Measurements from ENCODE around the gene ACTRT2.

- TF ChIP-seq, protein P1, sequence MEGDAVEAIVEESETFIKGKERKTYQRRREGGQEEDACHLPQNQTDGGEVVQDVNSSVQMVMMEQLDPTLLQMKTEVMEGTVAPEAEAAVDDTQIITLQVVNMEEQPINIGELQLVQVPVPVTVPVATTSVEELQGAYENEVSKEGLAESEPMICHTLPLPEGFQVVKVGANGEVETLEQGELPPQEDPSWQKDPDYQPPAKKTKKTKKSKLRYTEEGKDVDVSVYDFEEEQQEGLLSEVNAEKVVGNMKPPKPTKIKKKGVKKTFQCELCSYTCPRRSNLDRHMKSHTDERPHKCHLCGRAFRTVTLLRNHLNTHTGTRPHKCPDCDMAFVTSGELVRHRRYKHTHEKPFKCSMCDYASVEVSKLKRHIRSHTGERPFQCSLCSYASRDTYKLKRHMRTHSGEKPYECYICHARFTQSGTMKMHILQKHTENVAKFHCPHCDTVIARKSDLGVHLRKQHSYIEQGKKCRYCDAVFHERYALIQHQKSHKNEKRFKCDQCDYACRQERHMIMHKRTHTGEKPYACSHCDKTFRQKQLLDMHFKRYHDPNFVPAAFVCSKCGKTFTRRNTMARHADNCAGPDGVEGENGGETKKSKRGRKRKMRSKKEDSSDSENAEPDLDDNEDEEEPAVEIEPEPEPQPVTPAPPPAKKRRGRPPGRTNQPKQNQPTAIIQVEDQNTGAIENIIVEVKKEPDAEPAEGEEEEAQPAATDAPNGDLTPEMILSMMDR (IDR thresholded peaks at IDR 0.05) = no peak
- TF ChIP-seq POLR2AphosphoS5 (IDR thresholded peaks at IDR 0.05) (no peak), POLR2A (IDR thresholded peaks at IDR 0.05) (no peak), EP300 (IDR thresholded peaks at IDR 0.05) (no peak)
Measured at GRCh38 chr1:3040004-3040403, 18.7 kb downstream of the ACTRT2 start.

All from gastroesophageal sphincter (tissue), 3 donors.